ENCODE measurements around the gene SGSM1.

DNA sequence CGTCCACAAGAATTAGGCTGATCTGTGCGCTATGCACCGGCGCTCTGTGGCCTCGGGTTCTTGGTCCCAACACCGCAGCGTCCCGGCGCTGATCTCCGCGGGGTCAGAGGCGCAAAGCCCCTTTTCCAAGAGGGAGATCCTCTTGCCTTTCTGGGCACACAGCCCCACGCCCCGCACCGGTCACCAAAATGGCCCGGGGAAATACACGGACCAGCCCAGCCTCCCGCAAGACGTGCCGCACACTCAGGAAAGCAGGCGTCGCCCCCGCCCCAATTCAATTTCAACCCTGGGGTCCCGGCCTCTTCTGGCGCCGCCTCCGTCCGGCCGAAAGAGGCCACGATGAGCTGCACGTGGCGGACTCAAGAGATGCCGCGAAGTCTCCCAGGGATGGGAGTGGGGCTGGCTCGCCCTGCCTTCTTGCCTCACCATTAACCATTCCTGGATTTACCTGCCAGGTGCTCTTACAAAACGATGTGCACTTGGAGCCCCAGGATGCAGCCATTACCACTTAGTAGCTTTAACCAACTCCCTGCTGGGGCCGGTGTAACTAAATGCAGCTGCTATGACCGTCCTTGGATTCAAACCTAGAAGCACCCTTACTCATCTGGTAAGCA is 42.0 kb upstream of the SGSM1 start:
- TF ChIP-seq CCAR2 (IDR thresholded peaks at IDR 0.05; ENCODE audit: low read depth, low read length) (no peak), ZNF174 (CRISPR knock-in tag; IDR thresholded peaks at IDR 0.05) (no peak), RBFOX2 (IDR thresholded peaks at IDR 0.05; ENCODE audit: low read depth, low read length) (no peak), SMARCE1 (IDR thresholded peaks at IDR 0.05) (no peak), EP300 (IDR thresholded peaks at IDR 0.05; ENCODE audit: low read length) (no peak), ZNF232 (CRISPR knock-in tag; IDR thresholded peaks at IDR 0.05) (no peak), CTCF (IDR thresholded peaks at IDR 0.05 in 2 of 3, conservative IDR thresholded peaks at IDR 0.05 in 1 of 3; ENCODE audit: insufficient read depth in 2 of 3, low read depth in 1 of 3, low read length in 3 of 3) (no peak), DNMT1 (IDR thresholded peaks at IDR 0.05) (no peak), DACH1 (IDR thresholded peaks at IDR 0.05; ENCODE audit: partially characterized antibody) (no peak), TAF1 (IDR thresholded peaks at IDR 0.05; ENCODE audit: control insufficient read depth, extremely low read depth, insufficient read depth, low read length, severe bottlenecking) (no peak), SMC3 (conservative IDR thresholded peaks at IDR 0.05; ENCODE audit: insufficient read depth, low read depth, low read length) (no peak)
- TF ChIP-seq, protein P1, sequence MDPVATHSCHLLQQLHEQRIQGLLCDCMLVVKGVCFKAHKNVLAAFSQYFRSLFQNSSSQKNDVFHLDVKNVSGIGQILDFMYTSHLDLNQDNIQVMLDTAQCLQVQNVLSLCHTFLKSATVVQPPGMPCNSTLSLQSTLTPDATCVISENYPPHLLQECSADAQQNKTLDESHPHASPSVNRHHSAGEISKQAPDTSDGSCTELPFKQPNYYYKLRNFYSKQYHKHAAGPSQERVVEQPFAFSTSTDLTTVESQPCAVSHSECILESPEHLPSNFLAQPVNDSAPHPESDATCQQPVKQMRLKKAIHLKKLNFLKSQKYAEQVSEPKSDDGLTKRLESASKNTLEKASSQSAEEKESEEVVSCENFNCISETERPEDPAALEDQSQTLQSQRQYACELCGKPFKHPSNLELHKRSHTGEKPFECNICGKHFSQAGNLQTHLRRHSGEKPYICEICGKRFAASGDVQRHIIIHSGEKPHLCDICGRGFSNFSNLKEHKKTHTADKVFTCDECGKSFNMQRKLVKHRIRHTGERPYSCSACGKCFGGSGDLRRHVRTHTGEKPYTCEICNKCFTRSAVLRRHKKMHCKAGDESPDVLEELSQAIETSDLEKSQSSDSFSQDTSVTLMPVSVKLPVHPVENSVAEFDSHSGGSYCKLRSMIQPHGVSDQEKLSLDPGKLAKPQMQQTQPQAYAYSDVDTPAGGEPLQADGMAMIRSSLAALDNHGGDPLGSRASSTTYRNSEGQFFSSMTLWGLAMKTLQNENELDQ (CRISPR knock-in tag; IDR thresholded peaks at IDR 0.05; ENCODE audit: borderline replicate concordance) = no peak
- TF ChIP-seq, protein P2, sequence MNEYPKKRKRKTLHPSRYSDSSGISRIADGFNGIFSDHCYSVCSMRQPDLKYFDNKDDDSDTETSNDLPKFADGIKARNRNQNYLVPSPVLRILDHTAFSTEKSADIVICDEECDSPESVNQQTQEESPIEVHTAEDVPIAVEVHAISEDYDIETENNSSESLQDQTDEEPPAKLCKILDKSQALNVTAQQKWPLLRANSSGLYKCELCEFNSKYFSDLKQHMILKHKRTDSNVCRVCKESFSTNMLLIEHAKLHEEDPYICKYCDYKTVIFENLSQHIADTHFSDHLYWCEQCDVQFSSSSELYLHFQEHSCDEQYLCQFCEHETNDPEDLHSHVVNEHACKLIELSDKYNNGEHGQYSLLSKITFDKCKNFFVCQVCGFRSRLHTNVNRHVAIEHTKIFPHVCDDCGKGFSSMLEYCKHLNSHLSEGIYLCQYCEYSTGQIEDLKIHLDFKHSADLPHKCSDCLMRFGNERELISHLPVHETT (CRISPR knock-in tag; conservative IDR thresholded peaks at IDR 0.05 in 1 of 2, IDR thresholded peaks at IDR 0.05 in 1 of 2) = no peak
